NCI-H187 treated with DMSO at 0.1 percent for 48 hours (cell line): ENCODE results near the gene ARPC1B.
"Not testable (repeated sequence)": the region's sequence is repeated elsewhere in the genome, so short reads cannot be mapped to it uniquely, and the experiment has no call there.

Experiments
- DNase-seq: peaks from one replicate; lab custom pipeline; 2025; lab: John Stamatoyannopoulos, UW

ARPC1B gene

GRCh38 chr7:99409806-99410205 lies 35.3 kb downstream of the ARPC1B start:
- no peak for DNase-seq

- no peak for DNase-seq
Measured at GRCh38 chr7:99410635-99411034, 36.1 kb downstream of the ARPC1B start.

GRCh38 chr7:99415513-99416127 lies 41.1 kb downstream of the ARPC1B start:
- not testable (repeated sequence) for DNase-seq

GRCh38 chr7:99418260-99418659 lies 43.7 kb downstream of the ARPC1B start:
- DNase-seq = no peak

GRCh38 chr7:99419323-99420021 lies 44.9 kb downstream of the ARPC1B start:
- no peak for DNase-seq

- DNase-seq = no peak
Measured at GRCh38 chr7:99420213-99420612, 45.7 kb downstream of the ARPC1B start.

- DNase-seq = no peak
Measured at GRCh38 chr7:99420986-99421385, 46.5 kb downstream of the ARPC1B start.

- peak; percentile 19 for DNase-seq
Measured at GRCh38 chr7:99422186-99422585, 47.7 kb downstream of the ARPC1B start.

GRCh38 chr7:99422625-99423024 lies 48.1 kb downstream of the ARPC1B start:
- DNase-seq = peak; percentile 67

GRCh38 chr7:99424932-99425730 lies 50.6 kb downstream of the ARPC1B start:
- DNase-seq = no peak

GRCh38 chr7:99428972-99429566 lies 54.5 kb downstream of the ARPC1B start:
- DNase-seq = no peak

- DNase-seq = no peak
Measured at GRCh38 chr7:99429756-99430155, 55.2 kb downstream of the ARPC1B start.

- not testable (repeated sequence) for DNase-seq
Measured at GRCh38 chr7:99431756-99432540, 57.4 kb downstream of the ARPC1B start.

- DNase-seq = no peak
Measured at GRCh38 chr7:99433158-99433557, 58.6 kb downstream of the ARPC1B start.

GRCh38 chr7:99437946-99438572 lies 63.5 kb downstream of the ARPC1B start:
- DNase-seq = no peak

GRCh38 chr7:99438573-99439480 lies 64.3 kb downstream of the ARPC1B start, which contains the start of the genes CPSF4 and PTCD1:
CPSF4 (plus strand) TSS chr7:99438943; CDS start chr7:99439083, 140 bp downstream.
PTCD1 (minus strand) TSS chr7:99438798; CDS start chr7:99435242, 3,556 bp downstream.
- peak; percentile 60 for DNase-seq

- no peak for DNase-seq
Measured at GRCh38 chr7:99440195-99440594, 65.7 kb downstream of the ARPC1B start.
